ENCODE results near the gene TIMP4.

DNA sequence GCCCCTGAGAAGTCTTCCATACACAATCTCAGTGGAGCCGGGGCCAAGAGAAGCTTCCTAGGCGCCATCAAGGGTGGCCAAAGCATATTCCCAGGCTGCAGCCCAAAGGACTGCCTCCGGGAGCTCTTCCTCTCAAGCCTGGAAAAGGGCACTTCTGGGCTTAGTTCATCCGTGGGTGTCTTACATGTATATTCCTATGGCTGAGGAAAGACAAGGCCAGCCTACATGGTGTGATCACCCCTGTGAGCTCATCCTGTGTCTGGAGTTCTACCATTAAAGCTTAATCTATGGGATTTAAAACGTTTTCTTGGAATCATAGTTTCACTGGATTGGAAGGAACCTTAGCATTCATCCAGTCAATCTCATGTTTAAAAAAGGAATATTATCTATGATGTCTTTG, 21.9 kb upstream of the TIMP4 start:
- TF ChIP-seq POLR2A (IDR thresholded peaks at IDR 0.05): no peak
- TF ChIP-seq, protein P1, sequence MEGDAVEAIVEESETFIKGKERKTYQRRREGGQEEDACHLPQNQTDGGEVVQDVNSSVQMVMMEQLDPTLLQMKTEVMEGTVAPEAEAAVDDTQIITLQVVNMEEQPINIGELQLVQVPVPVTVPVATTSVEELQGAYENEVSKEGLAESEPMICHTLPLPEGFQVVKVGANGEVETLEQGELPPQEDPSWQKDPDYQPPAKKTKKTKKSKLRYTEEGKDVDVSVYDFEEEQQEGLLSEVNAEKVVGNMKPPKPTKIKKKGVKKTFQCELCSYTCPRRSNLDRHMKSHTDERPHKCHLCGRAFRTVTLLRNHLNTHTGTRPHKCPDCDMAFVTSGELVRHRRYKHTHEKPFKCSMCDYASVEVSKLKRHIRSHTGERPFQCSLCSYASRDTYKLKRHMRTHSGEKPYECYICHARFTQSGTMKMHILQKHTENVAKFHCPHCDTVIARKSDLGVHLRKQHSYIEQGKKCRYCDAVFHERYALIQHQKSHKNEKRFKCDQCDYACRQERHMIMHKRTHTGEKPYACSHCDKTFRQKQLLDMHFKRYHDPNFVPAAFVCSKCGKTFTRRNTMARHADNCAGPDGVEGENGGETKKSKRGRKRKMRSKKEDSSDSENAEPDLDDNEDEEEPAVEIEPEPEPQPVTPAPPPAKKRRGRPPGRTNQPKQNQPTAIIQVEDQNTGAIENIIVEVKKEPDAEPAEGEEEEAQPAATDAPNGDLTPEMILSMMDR (IDR thresholded peaks at IDR 0.05): no peak
- TF ChIP-seq EP300 (IDR thresholded peaks at IDR 0.05): no peak
